Inferior parietal cortex (tissue), 1 donor: ENCODE data around the gene SDC1.

Source experiments
- DNase-seq: peaks from one replicate; pipeline ENCODE4 v3.0.0-alpha.2; 2016; ENCODE audit errors: extremely low spot score

SDC1 gene

GRCh38 chr2:20214566-20215182 lies 10.3 kb downstream of the SDC1 start:
- DNase-seq = no peak

GRCh38 chr2:20213651-20214565 lies 11.0 kb downstream of the SDC1 start:
- DNase-seq = no peak

- DNase-seq = no peak
Observed at GRCh38 chr2:20212871-20213503, 11.9 kb downstream of the SDC1 start.

- DNase-seq = no peak
Observed at GRCh38 chr2:20212459-20212870, 12.5 kb downstream of the SDC1 start.

GRCh38 chr2:20211860-20212458 lies 13.0 kb downstream of the SDC1 start:
- DNase-seq = no peak

DNA sequence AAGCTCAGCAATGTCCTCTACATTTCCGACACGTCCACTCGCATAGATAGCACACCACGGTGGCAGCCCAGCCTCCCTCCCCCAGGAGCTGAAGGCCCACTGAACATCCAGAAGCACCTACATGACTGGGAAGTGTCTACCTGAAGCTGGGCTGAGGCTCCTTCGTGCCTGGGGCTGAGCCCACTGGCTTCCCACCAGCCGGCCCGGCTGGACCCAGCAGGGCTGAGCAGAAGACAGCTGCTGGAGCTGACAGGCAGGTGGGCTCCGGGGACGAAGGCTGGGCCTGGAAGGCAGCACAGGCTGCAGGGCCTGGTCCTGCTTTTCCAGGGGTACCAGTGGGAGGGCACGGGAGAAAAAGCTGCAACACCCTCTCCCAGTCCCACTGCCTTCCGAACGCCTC lies 13.5 kb downstream of the SDC1 start:
- DNase-seq = no peak

GRCh38 chr2:20210462-20210861 lies 14.5 kb downstream of the SDC1 start:
- DNase-seq = no peak

- DNase-seq = no peak
Observed at GRCh38 chr2:20209373-20210109, 15.4 kb downstream of the SDC1 start.

- DNase-seq = no peak
Observed at GRCh38 chr2:20208476-20208859, 16.5 kb downstream of the SDC1 start.

- DNase-seq = no peak
Observed at GRCh38 chr2:20207051-20207450, 17.9 kb downstream of the SDC1 start.

DNA sequence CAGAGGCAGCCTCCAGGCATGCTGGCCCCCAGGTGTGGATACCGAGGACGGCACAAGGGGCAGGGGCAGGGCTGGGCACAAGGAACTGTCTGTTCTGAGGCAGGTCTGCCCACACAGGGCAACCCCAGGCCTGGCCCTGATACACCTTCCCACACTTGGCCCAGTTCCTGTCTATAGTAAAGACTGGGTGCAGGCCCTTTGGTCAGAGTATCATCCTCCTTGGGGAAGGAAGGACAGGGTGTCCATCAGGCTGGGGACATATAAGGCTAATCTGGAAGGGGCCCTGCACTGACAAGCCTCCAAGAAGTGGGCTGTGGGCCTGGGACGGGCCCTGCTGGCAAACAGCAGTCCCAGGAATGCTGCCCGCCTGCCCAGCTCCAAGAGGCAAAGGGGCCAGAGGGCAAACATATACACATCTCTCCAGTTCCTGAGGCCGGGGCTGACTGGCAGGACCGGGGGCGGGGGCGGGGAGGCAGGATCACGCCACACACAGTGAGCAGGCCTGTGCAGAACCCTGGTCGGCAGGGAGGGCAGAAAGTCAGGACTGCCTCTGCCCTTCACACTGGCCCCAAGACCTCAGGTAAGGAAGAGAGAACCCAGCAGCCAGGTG lies 18.9 kb downstream of the SDC1 start:
- DNase-seq = no peak

DNA sequence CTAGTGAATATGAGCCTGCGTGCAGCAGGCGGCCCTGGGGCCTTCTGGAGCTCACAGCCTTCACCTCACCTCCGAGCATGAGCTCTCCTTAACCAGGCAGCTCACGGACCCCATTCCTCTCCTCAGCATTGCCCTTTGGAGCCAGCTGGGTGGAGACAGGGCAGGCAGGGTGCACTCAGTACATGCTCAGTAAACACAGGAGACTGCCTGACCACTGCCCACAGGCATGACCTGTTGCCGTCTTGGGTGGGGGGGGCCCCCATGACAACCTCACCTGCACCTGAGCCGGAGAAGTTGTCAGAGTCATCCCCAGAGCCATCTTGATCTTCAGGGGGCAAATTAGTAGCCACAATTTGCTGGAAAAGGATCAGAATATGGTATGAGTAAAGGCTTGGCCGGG lies 19.9 kb downstream of the SDC1 start:
- no peak for DNase-seq

GRCh38 chr2:20203521-20204225 lies 21.3 kb downstream of the SDC1 start:
- DNase-seq = no peak

DNA sequence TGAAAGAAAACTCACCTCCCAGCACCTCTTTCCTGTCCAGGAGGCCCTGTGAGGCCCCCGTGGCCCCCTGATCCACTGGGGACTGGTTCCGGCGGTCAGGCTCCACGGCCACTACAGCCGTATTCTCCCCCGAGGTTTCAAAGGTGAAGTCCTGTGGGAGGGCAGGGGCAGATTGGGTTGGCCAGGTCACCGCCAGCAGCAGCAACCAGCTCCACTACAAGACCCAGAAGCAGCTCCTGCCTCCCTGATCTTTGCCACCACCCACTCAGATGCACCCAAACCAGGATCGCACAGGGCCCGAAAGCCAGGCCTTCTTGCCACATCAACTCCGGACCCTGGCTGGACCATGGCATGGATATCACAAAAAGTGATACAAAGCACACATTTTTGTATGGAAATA lies 21.9 kb downstream of the SDC1 start:
- DNase-seq = no peak

- no peak for DNase-seq
Observed at GRCh38 chr2:20201671-20202070, 23.3 kb downstream of the SDC1 start.

GRCh38 chr2:20200697-20201555 lies 24.0 kb downstream of the SDC1 start:
- no peak for DNase-seq

- DNase-seq = no peak
Observed at GRCh38 chr2:20199633-20200270, 25.2 kb downstream of the SDC1 start.

DNA sequence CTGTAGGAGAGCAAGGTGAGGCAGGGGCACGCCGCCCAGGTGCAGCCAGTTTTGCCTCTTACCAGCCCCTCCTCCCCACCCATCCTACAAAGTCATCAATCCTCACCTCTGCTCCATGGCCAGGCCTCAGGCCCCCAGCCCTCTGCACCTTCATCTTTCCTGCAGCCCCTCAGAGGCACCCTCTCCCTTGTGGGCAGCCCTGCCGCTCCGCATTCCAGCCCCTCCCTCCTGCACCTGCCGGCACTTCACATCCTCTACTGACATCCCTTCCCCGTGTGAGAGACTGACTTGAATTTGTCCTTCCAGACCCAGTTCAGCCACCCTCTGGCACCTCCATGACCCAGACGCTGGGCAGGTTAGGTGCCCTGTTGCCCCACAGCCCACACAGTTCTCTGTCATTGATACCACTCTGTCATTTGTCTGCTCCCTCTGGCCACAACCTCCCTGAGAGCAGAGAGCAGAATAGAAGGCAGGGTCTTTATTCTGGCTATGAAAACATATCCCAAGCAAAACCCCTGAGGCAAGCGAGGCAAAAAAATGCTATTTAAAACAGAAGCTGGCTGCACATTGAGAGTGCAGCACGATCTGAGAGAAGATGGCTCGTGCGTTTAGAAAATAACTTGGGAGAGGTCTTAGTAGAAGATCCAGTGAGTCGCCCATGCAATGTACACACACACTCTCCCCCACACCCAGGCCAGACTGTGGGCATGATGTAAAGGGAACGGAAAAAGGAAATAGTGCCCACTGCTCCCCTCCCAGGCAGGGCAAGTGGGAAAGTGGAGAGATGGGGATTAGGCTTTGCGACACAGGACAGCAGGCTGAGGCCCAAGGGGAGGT lies 25.9 kb downstream of the SDC1 start:
- no peak for DNase-seq
